NCI-H524 (cell line): ENCODE measurements around the gene PINLYP.

Source experiments
- DNase-seq, 2 experiments: peaks; one replicate each; lab custom pipeline; 2025; lab: John Stamatoyannopoulos, UW

PINLYP gene

DNA sequence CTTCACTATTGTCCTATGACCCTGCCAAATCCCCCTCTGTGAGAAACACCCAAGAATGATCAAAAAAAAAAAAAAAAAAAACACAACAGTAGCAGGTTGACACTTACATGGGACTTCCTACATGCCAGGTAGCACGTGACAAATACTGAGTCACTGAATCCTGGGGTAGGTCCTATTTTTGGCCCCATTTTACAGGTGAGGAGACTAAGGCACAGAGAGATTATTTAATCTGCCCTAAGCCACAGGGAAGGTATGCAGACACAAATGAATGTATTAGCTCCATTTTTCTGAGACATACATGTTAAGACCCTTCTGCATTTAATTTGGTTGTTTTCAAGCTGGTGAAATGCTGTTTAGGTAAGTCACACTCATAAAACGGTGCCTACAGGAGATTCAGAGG lies 26.9 kb upstream of the PINLYP start:
- no peak for DNase-seq

DNA sequence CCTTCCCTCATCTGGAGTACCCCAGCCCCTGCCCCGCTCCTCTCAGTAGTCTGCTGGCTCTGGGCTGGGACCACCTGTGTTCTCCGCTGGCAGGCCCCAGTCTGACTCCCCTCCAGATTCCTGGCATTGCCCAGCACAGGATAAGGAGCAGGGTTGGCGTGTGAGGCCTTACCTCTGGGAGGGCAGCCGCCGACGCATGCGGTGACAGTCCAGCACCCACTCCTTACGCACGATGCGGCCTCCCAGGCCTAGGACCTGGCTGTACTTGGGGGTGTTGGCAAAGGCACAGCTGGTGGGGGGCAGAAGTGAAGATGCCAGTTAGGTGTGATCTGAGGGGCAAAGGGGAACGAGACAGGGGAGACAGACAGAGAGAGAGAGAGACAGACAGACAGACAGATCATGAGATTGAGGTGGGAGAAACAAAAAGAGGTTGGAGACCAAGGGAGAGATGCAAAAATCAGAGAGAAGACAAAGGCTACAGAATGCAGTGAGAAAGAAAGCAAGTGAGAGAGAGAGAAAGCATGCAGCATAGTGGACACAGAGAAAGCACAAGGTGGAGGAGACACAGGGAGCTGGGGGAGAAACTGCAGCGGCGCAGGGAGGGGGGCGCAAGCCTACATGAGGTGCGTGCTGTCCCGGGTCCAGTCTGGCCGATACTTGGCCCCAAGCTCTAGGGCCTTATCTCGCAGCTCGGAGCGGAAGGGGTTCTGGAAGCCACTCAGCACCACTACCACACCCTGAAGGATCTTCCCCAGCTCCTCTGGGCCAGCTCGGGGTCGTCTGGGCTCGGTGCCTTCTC lies 24.0 kb upstream of the PINLYP start:
- DNase-seq, result no peak

DNA sequence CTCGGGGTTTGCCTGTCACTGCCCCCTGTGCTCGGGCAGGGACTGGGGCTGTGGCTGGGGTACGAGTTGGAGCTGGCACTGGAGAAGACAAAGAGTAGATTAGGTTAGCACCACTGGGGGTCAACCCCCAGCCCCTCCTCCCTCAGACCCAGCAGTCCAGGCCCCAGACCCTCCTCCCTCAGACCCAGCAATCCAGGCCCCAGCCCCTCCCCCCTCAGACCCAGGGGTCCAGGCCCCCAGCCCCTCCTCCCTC lies 23.5 kb upstream of the PINLYP start:
- DNase-seq, result no peak

DNA sequence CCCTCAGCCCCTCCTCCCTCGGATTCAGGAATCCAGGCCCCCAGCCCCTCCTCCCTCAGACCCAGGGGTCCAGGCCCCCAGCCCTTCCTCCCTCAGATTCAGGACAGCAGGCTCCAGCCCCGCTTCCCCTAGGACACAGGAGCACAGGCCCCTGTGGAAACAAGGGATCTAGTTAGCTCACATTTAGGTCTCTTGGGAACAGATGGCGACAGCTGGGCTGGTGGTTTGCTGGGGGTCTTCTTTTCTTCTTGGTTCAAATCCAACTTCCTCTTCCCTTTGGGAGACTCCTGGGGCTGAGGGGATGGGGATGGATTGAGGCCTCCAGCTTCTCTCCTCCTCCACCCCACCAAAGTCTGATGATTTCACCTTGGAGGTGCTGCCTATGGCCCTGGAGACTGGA lies 23.0 kb upstream of the PINLYP start:
- peak; percentile 71 to 86 for DNase-seq

DNA sequence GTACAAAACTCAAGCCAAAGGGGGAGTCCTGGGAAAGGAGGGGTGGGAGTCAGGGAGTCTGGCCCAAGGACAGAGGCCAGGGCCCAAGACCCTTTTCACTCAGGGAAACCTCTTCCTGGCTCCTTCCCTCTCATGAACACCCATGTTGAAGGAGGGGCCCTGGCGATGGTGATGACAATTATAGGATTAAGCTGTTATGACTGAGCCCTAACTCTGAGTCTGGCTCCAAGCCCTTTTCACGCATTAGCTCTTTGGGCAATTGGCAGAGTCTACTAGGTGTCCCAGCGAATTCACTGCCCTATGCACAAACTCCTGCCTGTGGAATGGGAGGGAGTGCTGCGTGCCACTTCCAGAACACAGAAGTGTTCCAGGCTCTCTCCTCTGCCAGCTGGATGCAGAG lies 21.9 kb upstream of the PINLYP start:
- peak; percentile 60 to 64 for DNase-seq

DNA sequence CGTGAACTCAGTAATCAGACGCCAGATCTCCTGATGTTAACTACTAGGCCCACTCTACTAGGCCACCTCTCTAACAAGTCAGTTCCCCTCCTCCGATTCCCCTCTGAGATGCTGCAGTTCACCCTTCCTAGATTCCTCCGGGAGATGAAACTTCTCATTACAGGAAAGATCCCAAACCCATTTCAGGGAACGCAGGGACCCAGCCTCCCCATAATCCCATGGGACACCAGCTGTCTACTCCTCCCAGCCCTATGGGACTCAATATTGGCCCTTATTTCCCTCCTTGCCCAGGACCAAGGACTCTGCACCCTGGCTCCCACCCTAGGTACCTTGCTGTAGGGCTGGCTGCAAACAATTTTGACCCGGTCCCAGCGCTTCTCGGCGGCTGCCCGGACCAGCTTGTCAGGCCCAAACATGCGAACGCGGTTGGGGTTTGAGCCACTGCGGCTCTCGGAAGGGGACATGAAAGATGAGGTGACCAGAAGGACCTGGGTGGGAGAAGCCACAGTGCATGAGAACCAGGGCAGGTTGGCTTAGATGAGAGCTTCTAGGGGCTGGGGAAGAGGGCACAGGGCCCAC lies 21.2 kb upstream of the PINLYP start:
- DNase-seq, result no peak

DNA sequence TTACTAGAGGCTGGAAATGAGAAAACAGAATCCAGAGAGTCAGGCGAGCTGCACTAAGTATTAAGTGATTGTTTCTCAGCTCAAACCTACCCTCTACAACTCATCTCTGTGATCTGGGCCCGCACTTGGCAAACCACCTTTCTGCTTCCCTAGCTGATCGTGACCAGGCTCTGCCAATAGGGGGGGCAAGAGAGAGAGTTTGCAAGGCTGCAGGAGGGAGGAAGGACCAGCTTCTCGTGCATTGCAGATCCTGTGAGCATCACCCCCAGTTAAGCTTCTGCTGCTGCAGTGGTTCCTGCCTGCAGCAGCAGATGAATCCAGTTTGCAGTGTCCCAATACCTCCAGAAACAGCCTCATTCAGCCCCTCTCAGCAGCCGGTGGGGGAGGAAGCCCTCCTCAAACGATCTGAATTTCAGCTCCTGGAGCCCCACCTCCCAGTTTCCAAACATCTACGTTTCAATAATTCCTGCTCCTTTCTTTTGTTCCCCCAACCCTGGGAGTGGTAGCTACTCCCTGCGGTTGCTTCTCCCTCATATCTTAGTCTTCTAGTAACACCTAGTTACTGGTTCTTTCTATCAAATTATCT lies 20.3 kb upstream of the PINLYP start:
- peak; percentile 30 to 61 for DNase-seq

DNA sequence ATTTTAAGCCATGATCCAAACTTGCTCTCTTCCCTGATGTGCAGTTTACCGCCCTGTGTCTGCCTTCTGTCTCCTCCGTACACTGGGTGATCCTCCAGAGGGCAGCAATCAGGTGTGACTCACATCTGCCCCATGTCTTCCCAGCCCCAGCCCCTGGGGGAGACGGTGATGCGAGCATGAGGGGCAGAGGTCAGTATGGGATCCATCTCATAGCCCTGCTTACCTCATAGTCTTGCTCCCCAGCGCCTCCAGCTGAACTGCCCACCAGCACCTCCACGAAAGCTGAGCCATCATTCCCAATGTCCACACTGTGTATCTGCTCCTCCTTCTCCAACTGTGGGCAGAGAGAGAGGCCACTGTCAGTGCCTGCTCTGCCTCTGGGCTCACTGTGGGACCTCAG lies 14.9 kb upstream of the PINLYP start:
- no peak for DNase-seq

DNA sequence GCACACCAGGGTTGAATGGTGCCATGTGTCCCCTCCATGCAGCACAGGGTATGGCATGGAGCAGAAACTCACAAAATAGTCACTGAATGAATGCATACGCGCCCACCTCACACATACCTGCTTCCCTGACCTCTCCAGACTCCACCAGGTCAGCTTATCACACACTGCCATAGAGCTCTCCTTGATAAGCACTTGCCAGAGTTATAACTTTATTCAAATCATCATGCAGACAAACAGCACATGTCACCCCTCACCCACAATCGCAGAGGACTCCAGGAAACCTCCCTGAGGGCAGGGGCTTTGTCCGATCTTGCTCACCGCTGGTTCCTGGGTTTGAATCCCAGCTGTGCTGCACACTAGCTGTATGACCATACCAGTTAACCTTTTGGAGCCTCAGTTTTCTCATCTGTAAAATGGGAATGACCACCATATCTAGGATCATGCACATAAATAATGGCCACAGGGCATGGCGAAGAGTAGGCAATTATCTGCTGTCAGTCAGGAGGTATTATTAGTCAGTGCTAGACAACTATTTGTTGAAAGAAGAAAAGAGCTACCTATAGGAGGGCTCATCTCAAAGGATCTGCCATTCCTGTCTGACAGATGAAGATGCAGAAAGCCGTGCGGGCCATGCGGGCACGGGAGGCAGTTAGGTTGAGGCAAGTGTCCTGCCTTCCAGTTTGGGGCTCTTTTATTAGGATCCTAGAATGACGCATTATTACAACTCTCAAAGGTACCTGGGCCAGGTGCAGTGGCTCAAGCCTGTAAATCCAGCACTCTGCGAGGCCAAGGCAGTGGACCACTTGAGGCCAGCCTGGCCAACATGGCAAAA lies 14.2 kb upstream of the PINLYP start:
- DNase-seq, result no peak

DNA sequence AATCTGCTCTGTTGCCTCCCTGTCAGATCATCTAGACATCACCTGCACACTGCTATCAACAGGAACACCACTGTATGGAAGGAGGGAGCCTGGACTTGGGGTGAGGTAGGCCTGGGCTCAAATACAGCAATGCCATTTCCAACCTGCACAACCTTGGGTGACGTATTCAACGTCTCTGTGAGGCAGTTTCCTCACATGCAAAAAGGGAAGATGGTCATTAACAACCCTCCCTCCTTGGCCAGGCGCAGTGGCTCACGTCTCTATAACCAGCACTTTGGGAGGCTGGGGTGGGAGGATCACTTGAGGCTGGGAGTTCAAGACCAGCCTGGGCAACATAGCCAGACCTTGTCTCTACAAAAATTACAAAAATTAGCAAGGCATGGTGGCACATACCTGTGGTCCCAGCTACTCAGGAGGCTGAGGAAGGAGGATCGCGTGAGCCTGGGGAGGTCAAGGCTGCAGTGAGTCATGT lies 13.3 kb upstream of the PINLYP start:
- no peak for DNase-seq

DNA sequence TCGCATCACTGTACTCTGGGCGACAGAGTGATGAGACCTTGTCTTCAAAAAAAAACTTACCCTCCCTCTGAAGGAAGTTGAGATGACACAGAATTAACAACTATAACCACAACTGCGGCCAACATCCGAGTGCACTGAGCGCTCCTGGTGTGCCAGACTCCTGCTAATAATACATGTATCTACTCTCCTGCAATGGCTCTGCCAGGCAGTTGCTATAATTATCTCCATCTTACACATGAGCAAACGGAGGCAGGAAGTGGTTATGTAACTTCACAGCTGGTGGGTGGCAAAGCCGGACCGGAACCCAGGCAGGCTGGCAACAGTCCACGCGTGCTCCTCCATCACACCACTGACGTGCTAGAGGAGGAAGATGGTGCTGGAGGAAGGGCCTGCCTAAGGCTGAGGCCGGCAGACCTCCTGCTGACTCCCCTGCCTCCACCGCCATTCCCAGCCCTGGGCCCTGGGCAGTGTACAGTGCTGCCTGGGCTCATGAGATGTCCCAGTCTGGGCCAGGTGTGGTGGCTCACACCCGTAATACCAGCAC lies 12.8 kb upstream of the PINLYP start:
- DNase-seq, result no peak

DNA sequence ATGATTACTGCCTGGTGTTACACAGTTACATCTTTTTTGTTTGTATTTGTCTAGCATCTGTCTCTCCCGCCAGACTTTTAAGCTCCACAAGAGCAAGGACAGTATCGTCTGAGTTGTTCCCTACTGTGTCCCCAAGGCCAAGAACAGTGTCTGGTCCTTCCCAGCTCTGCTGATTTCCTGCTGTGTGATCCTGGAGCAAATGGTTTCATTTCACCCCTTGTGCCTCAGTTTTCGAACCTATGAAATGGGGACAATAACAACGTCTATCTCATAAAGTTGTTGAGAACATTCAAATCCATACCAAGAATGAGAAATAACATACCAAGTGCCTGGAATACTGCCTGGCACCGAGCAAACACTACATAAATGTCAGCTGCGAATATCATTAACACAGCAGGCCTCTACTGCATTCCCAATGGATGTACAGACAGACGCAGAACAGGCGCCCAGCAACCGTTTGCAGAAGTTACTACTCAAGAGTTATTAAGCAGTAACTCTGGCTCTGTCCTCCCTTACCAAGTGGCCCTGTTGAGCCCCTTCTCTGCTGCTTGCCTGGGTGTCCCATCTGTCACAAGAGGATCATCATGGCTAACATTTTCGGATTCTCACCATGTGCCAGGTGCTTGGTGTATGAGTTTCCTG lies 11.7 kb upstream of the PINLYP start:
- DNase-seq, result peak; percentile 53 to 72

DNA sequence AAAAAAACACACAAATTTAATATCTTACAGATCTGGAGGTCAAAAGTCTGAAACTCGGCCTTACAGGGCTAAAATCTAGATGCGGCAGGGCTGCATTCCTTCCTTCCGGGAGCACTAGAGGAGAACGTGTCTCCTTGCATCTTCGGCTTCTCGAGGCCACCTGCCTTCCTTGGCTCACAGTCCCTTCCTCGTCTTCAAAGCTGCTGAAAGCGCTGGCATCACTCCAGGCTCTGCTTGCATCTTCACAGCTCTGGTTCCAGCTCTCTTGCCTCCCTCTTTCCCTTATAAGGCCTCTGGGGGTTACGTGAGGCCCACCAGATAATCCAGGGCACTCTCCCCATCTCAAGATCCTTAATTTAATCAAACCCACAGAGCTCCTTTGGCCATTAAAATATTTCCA lies 10.8 kb upstream of the PINLYP start:
- DNase-seq, result peak in 1 of 2 experiments; percentile 45

DNA sequence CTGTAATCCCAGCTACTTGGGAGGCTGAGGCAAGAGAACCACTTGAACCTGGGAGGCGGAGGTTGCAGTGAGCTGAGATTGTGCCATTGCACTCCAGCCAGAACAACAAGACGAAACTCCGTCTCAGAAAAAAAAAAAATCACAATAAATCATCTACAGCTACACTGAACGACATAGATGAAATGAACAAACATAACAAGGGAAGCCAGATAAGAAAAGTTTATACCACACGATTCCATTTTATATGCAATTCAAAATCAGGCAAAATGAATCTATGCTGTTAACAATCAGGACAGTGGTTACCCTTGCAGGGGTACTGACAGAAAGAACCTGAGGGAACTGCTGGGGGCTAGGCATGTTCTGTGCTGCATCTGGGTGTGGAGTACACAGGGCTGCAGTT lies 5.9 kb upstream of the PINLYP start:
- no peak for DNase-seq

DNA sequence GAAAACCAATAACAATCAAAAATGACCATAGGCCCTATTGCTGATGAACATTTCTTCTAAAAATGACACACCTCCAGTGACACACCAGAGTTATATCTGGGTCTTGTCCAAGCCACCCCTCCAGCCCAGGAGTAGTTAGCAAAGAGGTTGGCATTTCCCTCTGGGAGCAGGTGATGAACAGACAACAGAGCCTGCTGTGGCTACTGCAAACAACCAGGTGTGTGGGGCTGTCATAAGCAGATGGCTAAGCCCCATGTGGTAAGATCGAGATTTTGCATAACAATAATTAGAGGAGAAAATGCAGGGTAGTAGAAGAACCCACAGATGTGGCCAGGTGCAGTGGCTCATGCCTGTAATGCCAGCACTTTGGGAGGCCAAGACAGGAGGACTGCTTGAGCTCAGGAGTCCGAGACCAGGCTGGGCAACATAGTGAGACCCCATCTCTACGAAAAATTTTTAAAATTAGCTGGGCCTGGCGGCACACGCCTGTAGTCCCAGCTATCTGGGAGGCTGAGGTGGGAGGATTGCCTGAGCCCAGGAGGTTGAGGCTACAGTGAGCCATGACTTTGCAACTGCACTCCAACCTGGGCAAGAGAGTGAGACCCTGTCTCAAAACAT lies 5.3 kb upstream of the PINLYP start:
- peak in 1 of 2 experiments; percentile 60 for DNase-seq

DNA sequence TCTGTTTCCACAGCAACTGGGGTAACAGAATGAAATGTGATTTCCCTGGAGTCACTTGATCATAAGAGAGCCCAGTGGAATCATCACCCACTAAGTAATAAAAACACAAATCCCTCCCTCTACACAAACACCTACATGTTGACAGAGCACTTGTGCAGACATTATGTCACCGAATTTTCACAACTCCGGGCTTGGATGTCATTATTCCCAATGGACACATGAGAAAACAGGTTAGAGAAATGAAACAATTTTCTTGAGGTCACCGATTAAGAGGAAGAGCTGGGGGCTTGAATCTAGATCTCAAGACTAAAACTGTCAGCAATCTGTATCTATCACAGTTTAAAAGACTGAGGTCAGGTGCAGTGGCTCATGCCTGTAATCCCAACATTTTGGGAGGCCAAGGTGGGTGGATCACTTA lies 3.4 kb upstream of the PINLYP start:
- no peak for DNase-seq

DNA sequence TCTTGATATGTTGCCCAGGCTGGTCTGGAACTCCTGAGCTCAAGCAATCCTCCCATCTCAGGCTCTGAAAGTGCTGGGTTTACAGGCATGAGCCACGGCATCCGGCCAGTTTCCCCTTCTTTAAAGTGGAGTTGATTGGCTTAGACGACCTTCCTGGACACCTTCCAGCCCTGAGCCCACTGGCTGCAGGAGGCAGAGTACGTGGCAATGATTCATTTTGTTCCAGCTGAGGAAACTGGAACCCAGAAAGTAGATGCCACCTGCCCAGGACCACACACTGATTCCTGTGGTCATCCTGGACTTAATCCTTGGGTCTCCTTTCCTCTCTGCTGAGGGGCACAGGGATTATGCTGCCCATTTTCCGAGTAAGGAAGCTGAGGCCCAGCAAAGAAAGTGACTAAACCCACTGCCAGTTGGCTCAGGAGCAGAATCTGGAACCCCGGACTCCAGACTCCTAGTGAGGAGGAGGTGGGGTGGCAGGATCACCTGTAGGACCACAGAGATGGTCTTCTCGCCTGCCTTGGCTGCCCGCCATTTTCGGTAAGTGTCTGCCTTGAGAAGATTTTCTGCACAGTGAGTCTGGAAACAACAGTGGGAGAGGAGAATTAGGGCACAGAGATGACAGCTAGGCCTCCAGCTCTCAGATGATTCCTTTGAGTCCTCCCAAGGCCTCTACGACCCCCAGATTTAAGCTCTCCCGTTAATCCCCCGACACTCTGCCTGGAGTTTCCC lies 1.0 kb upstream of the PINLYP start:
- DNase-seq, result no peak

DNA sequence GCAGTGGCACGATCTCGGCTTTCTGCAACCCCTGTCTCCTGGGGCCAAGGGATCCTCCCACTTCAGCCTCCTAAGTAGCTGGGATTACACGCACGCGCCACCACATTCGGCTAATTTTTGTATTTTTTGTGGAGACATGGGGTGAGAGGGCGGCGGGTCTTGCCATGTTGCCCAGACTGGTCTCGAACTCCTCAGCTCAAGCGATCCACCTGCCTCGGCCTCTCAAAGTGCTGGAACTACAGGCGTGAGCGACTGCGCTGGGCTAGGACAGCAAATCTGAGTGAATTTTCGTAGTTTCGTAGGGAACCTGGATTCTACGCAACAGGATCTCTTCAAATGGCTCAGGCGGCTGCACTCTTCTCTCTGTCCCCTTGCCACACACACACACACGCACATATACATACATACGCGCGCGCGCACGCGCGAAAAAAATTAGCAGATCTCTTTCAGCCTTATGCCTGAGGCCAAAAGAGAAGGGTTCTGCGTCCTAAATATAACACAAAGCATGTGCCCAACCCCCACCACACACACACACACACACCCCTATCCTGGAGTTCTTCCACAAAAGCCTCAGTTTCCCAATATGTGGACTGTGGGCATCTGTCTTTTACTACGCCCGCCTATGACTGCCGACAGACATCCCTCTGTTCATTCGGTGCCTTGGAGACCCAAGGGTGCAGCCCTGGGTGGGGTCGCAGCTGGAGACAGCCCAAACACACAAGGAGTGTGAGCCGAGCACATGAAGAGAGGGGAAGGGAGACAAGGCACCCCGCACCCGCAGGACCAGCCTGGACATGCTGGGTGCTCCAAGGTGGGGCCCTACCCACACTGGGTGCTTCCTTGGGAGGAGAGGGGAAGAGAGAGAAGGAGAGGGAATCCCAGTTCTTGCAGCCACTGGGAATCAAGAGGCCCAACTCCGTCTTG lies 616 bp downstream of the PINLYP start:
- DNase-seq, result no peak

DNA sequence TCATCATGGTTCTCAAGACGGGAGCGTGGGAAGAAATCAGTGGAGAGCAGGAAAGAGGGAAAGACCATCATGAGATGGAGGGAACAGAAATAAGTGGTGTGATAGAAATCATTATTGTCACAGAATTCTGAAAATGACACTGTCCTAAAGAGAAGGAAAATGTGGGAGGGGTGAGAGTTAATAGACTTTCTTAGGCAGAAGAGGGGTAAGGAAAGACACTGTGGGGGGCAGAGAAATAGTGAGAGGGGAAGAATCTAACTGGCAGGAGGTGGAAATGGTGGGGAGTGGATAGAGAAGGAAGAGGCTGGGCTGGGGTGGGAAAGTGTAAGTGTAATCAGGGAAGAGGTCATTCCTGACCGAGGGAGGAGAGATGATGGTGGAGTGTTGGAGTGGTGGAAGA lies 3.2 kb downstream of the PINLYP start:
- no peak for DNase-seq

DNA sequence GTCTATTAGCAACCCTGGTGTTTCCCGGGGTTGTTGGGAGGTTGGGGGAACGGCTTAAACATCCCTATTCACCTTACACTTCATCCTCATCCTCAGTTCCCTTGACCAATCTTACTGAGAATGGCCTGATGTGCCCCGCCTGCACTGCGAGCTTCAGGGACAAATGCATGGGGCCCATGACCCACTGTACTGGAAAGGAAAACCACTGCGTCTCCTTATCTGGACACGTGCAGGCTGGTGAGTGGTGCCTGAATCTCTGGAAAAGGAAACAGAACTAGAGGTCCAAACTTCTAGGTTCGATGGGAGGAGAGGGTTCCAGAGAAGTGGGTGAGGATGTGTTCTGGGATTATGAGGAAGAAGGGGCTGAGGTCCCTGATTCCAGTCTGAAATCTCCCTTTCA lies 5.9 kb downstream of the PINLYP start:
- DNase-seq, result no peak
